Stomach (tissue), 19 donors: Measurements from ENCODE around the gene INAVA. TPM values are rescaled to one million over a fixed set of nuclear protein-coding genes. Genes with fewer than 3 reads are reported as not detected.

Experiments used
- DNase-seq, 2 donors: peaks; one replicate each; pipeline versions ENCODE4 v3.0.0 to v3.0.0-alpha.2; 2013 to 2019
- H3K27ac ChIP-seq, 5 donors: fragments of 200-600 bp in 4 of 5; sonication (generic) in 4 of 5; one replicate each; pipeline ENCODE4 v1.5.1; 2013 to 2019; ENCODE audit warnings: mild to moderate bottlenecking in 1 of 5, moderate library complexity in 1 of 5
- H3K27me3 ChIP-seq, 3 donors: fragments of 200-600 bp; sonication (generic); one replicate each; pipeline ENCODE4 v1.5.1; 2017 to 2019; ENCODE audit warnings: mixed run types in 1 of 3
- H3K36me3 ChIP-seq, 4 donors: fragments of 200-600 bp; sonication (generic); 1 replicate in 3 of 4; 2 replicates in 1 of 4; pipeline ENCODE4 v1.5.1; 2016 to 2019
- H3K4me1 ChIP-seq, 4 donors: fragments of 200-600 bp; sonication (generic); one replicate each; pipeline ENCODE4 v1.5.1; 2016 to 2019
- H3K4me3 ChIP-seq, 4 donors: fragments of 200-600 bp; sonication (generic) in 3 of 4; one replicate each; pipeline ENCODE4 v1.5.1; 2016 to 2019; ENCODE audit warnings: mild to moderate bottlenecking in 1 of 4
- H3K9me3 ChIP-seq, 4 donors: fragments of 200-600 bp; sonication (generic); one replicate each; pipeline ENCODE4 v1.5.1; 2016 to 2019
- CTCF ChIP-seq, 7 experiments: fragments of 450-650 bp in 4 of 7; fragments of 200-600 bp in 3 of 7; sonication (generic) in 3 of 7; IDR thresholded peaks; one replicate each; pipeline ENCODE4 v1.5.1; 2016 to 2019; ENCODE audit warnings: antibody characterized with exemption in 7 of 7, control low read depth in 2 of 7, mild to moderate bottlenecking in 1 of 7
- EP300 ChIP-seq: sonication (generic); formaldehyde crosslinking; IDR thresholded peaks from one replicate; pipeline ENCODE4 v1.6.1; 2017; ENCODE audit warnings: antibody characterized with exemption
- POLR2A ChIP-seq, 4 donors: fragments of 450-650 bp; IDR thresholded peaks; one replicate each; pipeline ENCODE4 v1.6.1; 2016; ENCODE audit warnings: antibody characterized with exemption in 4 of 4, control low read depth in 2 of 4, mild to moderate bottlenecking in 1 of 4, moderate library complexity in 1 of 4
- POLR2AphosphoS5 ChIP-seq, 3 donors: sonication (generic); formaldehyde crosslinking; IDR thresholded peaks; one replicate each; pipeline ENCODE4 v1.6.1; 2016; ENCODE audit warnings: antibody characterized with exemption in 3 of 3
- WGBS, 5 donors: extraction: QIAGEN DNeasy Blood & Tissue Kit in 3 of 5; methylation state at CpG; one replicate each; pipeline versions ENCODE4 v1.1.5 to v1.1.7; 2013 to 2018; 5-methylcytosine and 5-hydroxymethylcytosine counted together
- intact Hi-C: fragments of 100-400 bp; cut with DNase I; formaldehyde crosslinking; loops from one replicate; pipeline ENCODE4 v1.15.1; 2023; ENCODE audit warnings: low total_unique reads
- long read RNA-seq, 10 donors: transcript quantifications; one replicate each; lab custom pipeline, GENCODE V29; 2026
- polyA plus RNA-seq, 3 donors: library from polyadenylated mRNA; stranded (reverse); fragments of 200-250 nt; gene quantifications; one replicate each; pipeline ENCODE4 v1.2.3, GENCODE V29; 2013
- total RNA-seq, 5 donors: library from RNA; depleted of rRNA; stranded (reverse); fragments of >200 nt; gene quantifications; one replicate each; pipeline versions ENCODE4 v1.1.0 to v1.2.3, GENCODE V29; 2014 to 2016
- donor health status: healthy with polysubstance abuse.
- donor health status: Bipolar disorder and iron deficiency.
- donor health status: healthy.

INAVA gene
- total RNA-seq (100 to 1,000 TPM in 3 of 5 donors, 10 to 100 TPM in 2; 38.0 to 184 (median 102) TPM), polyA plus RNA-seq (10 to 100 TPM; 11.3 to 75.3 (median 28.2) TPM)
- long read RNA-seq, donor 1: 0 reads
- long read RNA-seq, donor 2, full-length matches to known transcripts: 2 of 2 reads
- long read RNA-seq, donor 2, partial matches to known transcripts: 0 of 2 reads
- long read RNA-seq, donor 2, other reads (novel, unspliced or antisense): 0 of 2 reads
- long read RNA-seq, donor 3: 0 reads
- long read RNA-seq, donor 4: 0 reads
- long read RNA-seq, donor 5: 0 reads
- long read RNA-seq, donor 6: 0 reads
- long read RNA-seq, donor 7, partial matches to known transcripts: 0 of 1 reads
- long read RNA-seq, donor 7, other reads (novel, unspliced or antisense): 0 of 1 reads
- long read RNA-seq, donor 8: 0 reads
- long read RNA-seq, donor 9: 0 reads
- long read RNA-seq, donor 10, partial matches to known transcripts: 0 of 3 reads
- long read RNA-seq, donor 10, other reads (novel, unspliced or antisense): 0 of 3 reads

- Histone ChIP-seq H3K27ac (peak within 1 kb of the TSS; percentile 82 to 91 (median 84)), H3K36me3 (peaks cover 2 to 19% (median 7%) of the 10 kb centered on the region in 4 donors), H3K27me3 (peaks cover 0 to 22% (median 13%) of the 10 kb centered on the region in 3 donors), H3K9me3 (no peaks in the 10 kb centered on the region), H3K4me1 (peaks cover 15 to 51% (median 25%) of the 10 kb centered on the region in 4 donors), H3K4me3 (peak within 1 kb of the TSS; percentile 35 to 52 (median 42))
- peak; percentile 80 to 91 for DNase-seq
- intact Hi-C loops: no loop called here
- WGBS, 5 donors: 39 to 77% (median 47%) methylated on average over 10 to 15 of the region's 15 CpGs
- no peak for TF ChIP-seq EP300
- peak in 2 of 3 donors; percentile 96 to 98 for TF ChIP-seq POLR2AphosphoS5 (IDR thresholded peaks at IDR 0.05)
- peak in 1 of 4 donors; percentile 66 for TF ChIP-seq POLR2A (IDR thresholded peaks at IDR 0.05)
- TF ChIP-seq CTCF (IDR thresholded peaks at IDR 0.05): no peak
Observed at GRCh38 chr1:200894712-200895442, at the start of gene INAVA. INAVA (plus strand) TSS chr1:200894900; CDS start chr1:200898401, 3,501 bp downstream.

- no peaks in the 10 kb centered on the region for H3K27me3 ChIP-seq
- peaks cover 16 to 73% (median 64%) of the 10 kb centered on the region in 4 donors for H3K36me3 ChIP-seq
- H3K9me3 ChIP-seq: no peaks in the 10 kb centered on the region
- WGBS, 5 donors: 92 to 98% (median 95%) methylated on average over 4 of the region's 4 CpGs
- TF ChIP-seq CTCF (IDR thresholded peaks at IDR 0.05): no peak
- TF ChIP-seq EP300: no peak
- TF ChIP-seq POLR2AphosphoS5 (IDR thresholded peaks at IDR 0.05): no peak
- TF ChIP-seq POLR2A (IDR thresholded peaks at IDR 0.05): no peak
- H3K27ac ChIP-seq: no peak overlapping the region
- intact Hi-C loops: no loop called here
- no peak for DNase-seq
- no peaks in the 10 kb centered on the region for H3K4me1 ChIP-seq
- H3K4me3 ChIP-seq: no peak overlapping the region
Observed at GRCh38 chr1:200845360-200845759, 49.3 kb upstream of the INAVA start.

GRCh38 chr1:200846398-200846797 is 48.3 kb upstream of the INAVA start:
- Histone ChIP-seq H3K4me3 (no peak overlapping the region), H3K36me3 (peaks cover 24 to 83% (median 74%) of the 10 kb centered on the region in 4 donors), H3K27me3 (no peaks in the 10 kb centered on the region), H3K27ac (no peak overlapping the region), H3K9me3 (no peaks in the 10 kb centered on the region), H3K4me1 (no peaks in the 10 kb centered on the region)
- WGBS, 5 donors: 90 to 100% (median 94%) methylated on average over 1 of the region's 1 CpG
- DNase-seq: no peak
- intact Hi-C loops: no loop called here
- TF ChIP-seq POLR2A (IDR thresholded peaks at IDR 0.05): no peak
- TF ChIP-seq POLR2AphosphoS5 (IDR thresholded peaks at IDR 0.05): no peak
- TF ChIP-seq EP300: no peak
- no peak for TF ChIP-seq CTCF (IDR thresholded peaks at IDR 0.05)

- no peak for DNase-seq
- Histone ChIP-seq H3K27me3 (no peaks in the 10 kb centered on the region), H3K9me3 (no peaks in the 10 kb centered on the region), H3K36me3 (peaks cover 26 to 88% (median 84%) of the 10 kb centered on the region in 4 donors), H3K4me1 (no peaks in the 10 kb centered on the region), H3K27ac (no peak overlapping the region), H3K4me3 (no peak overlapping the region)
- 88 to 92% (median 90%) methylated on average over 6 of the region's 6 CpGs for WGBS, 5 donors
- TF ChIP-seq POLR2AphosphoS5 (IDR thresholded peaks at IDR 0.05) (no peak), EP300 (no peak), CTCF (IDR thresholded peaks at IDR 0.05) (no peak), POLR2A (IDR thresholded peaks at IDR 0.05) (no peak)
- intact Hi-C loops: no loop called here
Observed at GRCh38 chr1:200849430-200849829, 45.3 kb upstream of the INAVA start.
